H7 (cell line): Measurements from ENCODE around the gene CNTF. TPM values are rescaled to one million over a fixed set of nuclear protein-coding genes. Genes with fewer than 3 reads are reported as not detected.

Experiments
- DNase-seq: peaks from one replicate; pipeline ENCODE4 v3.0.0; 2012
- H3K27me3 ChIP-seq: 2 replicates; pipeline ENCODE4 v1.6.0; 2011; ENCODE audit warnings: mild to moderate bottlenecking, low read length; ENCODE audit not compliant: control insufficient read depth, insufficient read depth
- H3K36me3 ChIP-seq: replicated peaks from 2 replicates; pipeline ENCODE4 v1.5.1; 2011; ENCODE audit warnings: low read length; ENCODE audit not compliant: control insufficient read depth, insufficient read depth
- H3K4me3 ChIP-seq: 2 replicates; pipeline ENCODE4 v1.5.1; 2011; ENCODE audit warnings: low read depth, mild to moderate bottlenecking, control low read depth, low read length, moderate library complexity; ENCODE audit not compliant: insufficient read depth
- total RNA-seq: library from RNA; depleted of rRNA; stranded (reverse); fragments of >200 nt; shearing (Covaris generic); gene quantifications from 2 replicates; pipeline ENCODE4 v1.2.3, GENCODE V29; 2014

CNTF gene
- total RNA-seq, 1 experiment from 2014 or later, result 0.73 TPM

DNA sequence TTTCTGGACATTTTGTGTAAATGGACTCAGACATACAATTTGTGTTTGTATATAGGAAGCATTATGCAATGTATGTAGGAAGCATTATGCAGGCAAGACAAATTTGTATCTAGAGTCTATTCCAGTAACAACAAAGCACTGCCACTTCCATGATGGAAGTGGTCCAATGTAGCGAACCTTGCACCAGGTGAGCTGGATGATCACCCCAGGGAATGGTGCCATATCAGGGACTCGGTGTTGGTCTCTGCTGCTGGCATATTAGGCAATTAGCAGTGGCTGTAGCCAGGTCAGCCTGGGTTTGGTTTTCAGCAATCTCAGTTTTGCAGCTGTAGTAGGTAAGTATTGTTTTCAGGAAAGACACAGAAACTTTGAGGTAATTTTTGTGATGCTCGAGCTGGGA is 30.8 kb upstream of the CNTF start:
- Histone ChIP-seq H3K27me3 (no peaks in the 10 kb centered on the region), H3K36me3 (no peaks in the 10 kb centered on the region), H3K4me3 (no peak overlapping the region)
- no peak for DNase-seq

- DNase-seq, result no peak
- no peak overlapping the region for H3K4me3 ChIP-seq
- no peaks in the 10 kb centered on the region for H3K36me3 ChIP-seq
- no peaks in the 10 kb centered on the region for H3K27me3 ChIP-seq
These were observed 29.5 kb upstream of the CNTF start for GRCh38 chr11:58592760-58593472.

GRCh38 chr11:58594826-58595225 is 27.6 kb upstream of the CNTF start:
- Histone ChIP-seq H3K36me3 (no peaks in the 10 kb centered on the region), H3K4me3 (no peak overlapping the region), H3K27me3 (no peaks in the 10 kb centered on the region)
- no peak for DNase-seq

- Histone ChIP-seq H3K36me3 (no peaks in the 10 kb centered on the region), H3K27me3 (no peaks in the 10 kb centered on the region), H3K4me3 (no peak overlapping the region)
- no peak for DNase-seq
These were observed 25.8 kb upstream of the CNTF start for GRCh38 chr11:58596621-58597020.

- no peaks in the 10 kb centered on the region for H3K36me3 ChIP-seq
- DNase-seq, result no peak
- no peaks in the 10 kb centered on the region for H3K27me3 ChIP-seq
- no peak overlapping the region for H3K4me3 ChIP-seq
These were observed 24.9 kb upstream of the CNTF start for GRCh38 chr11:58597486-58598144.

GRCh38 chr11:58600510-58600909 is 22.0 kb upstream of the CNTF start:
- DNase-seq, result no peak
- H3K27me3 ChIP-seq, result no peaks in the 10 kb centered on the region
- H3K36me3 ChIP-seq, result no peaks in the 10 kb centered on the region
- no peak overlapping the region for H3K4me3 ChIP-seq

GRCh38 chr11:58606930-58607714 is 15.3 kb upstream of the CNTF start:
- H3K36me3 ChIP-seq, result peaks cover 12% of the 10 kb centered on the region
- no peak overlapping the region for H3K4me3 ChIP-seq
- no peaks in the 10 kb centered on the region for H3K27me3 ChIP-seq
- no peak for DNase-seq

DNA sequence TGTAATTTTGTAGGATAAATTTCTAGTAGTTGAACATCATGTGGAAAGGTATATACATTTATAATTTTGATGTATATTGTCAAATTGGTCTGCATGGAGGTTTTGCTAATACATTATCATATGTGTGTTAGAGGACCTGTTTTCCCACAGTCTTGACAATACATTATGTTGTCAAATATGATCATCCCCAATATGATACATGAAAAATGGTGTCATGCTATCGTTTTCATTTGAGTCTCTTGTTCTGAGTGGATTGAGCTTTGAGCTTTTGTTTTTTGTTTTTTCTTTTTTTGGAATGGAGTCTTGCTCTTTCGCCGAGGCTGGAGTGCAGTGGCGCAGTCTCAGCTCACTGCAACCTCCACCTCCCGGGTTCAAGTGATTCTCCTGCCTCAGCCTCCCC is 14.1 kb upstream of the CNTF start:
- H3K36me3 ChIP-seq, result peaks cover 16% of the 10 kb centered on the region
- H3K4me3 ChIP-seq, result no peak overlapping the region
- DNase-seq, result no peak
- H3K27me3 ChIP-seq, result no peaks in the 10 kb centered on the region

DNA sequence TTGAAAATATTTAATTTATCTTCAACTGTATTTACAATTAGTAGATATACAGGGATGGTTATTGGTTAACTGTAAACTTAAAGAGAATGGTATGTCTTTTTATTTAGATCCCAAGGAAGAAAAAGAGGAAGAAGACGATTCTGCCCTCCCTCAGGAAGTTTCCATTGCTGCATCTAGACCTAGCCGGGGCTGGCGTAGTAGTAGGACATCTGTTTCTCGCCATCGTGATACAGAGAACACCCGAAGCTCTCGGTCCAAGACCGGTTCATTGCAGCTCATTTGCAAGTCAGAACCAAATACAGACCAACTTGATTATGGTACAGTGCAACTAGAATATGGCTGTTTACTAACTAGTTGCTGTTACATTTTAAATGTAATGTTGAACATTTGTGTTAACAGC is 12.7 kb upstream of the CNTF start:
- H3K27me3 ChIP-seq, result no peaks in the 10 kb centered on the region
- H3K4me3 ChIP-seq, result no peak overlapping the region
- peaks cover 19% of the 10 kb centered on the region for H3K36me3 ChIP-seq
- no peak for DNase-seq

DNA sequence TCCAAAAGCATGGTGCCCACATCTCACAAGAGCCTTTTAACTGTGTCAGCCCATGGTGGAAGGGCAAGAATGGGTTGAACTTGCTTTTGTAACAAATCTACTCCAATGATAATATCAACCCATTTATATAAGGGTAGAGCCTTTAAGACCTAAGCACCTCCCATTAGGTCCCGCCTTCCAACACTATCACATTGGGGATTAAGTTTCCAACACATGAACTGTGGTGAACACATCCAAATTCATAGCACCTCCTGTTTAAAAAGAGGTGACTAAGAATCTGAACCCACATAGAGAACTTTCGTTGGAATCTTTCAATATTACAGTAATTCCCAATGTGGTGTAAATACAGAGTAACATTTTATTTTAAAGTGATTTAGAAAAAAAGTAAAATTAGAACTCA is 9.2 kb upstream of the CNTF start:
- no peak for DNase-seq
- Histone ChIP-seq H3K4me3 (no peak overlapping the region), H3K36me3 (peaks cover 44% of the 10 kb centered on the region), H3K27me3 (no peaks in the 10 kb centered on the region)

DNA sequence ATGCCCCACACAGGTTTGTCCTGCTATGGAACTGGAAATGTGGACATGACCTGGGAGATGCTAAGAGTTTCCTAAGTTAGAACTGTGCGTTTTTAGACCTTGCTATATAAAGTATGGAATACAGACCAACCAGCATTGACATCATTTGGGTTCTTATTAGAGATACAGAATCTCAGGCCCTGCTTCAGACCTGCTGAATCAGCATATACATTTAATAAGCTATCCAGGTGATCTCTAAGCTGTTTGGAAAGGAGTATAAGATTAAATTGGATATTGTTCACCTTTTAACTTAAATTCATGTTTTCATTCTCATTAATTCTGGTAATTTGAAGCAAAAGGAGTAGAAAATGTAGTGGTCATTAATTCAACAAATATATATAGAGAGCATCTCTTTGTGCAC is 6.9 kb upstream of the CNTF start:
- DNase-seq, result no peak
- no peaks in the 10 kb centered on the region for H3K27me3 ChIP-seq
- no peak overlapping the region for H3K4me3 ChIP-seq
- H3K36me3 ChIP-seq, result peaks cover 41% of the 10 kb centered on the region

DNA sequence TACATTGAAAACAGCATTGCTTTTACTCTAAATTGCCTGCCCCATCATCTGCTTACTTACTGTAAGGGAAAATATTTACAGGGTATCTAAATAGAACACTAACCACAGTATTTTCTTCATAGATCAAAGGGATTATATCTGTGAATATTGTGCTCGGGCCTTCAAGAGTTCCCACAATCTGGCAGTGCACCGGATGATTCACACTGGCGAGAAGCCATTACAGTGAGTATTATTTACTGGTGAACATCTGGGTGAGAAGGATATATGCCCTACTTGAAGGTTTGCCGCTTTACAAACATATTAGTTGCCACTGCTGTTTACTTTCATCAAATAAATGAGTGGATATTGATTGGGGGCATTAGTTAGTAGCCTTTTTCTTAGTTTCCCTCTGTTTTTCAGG is 5.9 kb upstream of the CNTF start:
- H3K36me3 ChIP-seq, result peaks cover 38% of the 10 kb centered on the region
- H3K27me3 ChIP-seq, result no peaks in the 10 kb centered on the region
- DNase-seq, result no peak
- H3K4me3 ChIP-seq, result no peak overlapping the region

DNA sequence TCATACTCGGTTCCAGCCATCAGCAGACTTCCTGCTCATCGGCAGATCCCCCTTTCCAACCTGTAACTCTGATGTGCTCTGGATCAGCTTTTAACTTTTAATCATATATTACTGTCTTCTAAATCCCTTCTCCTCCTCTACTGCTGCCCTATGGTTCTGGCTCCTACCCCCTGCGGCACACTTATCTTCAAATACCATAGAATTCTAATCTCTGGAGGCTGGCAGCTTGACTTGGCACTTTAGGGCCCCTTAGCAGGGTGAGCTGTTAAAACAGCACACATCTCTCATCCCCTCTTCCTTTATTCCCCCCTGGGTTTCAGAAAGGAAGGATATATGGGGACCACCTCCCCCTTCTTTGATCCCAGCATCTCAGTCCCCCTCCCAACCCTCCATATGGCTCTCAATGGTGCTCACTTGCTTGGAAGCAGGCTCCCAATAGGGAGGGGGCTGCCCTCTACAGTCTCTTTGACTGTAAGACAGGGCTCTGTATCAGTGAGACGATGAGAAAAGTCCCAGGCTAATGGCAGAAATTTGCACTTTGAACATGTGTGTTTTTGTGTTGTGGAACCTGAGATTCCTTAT is 4.4 kb upstream of the CNTF start:
- no peaks in the 10 kb centered on the region for H3K27me3 ChIP-seq
- peaks cover 31% of the 10 kb centered on the region for H3K36me3 ChIP-seq
- no peak overlapping the region for H3K4me3 ChIP-seq
- DNase-seq, result no peak

- Histone ChIP-seq H3K36me3 (peaks cover 20% of the 10 kb centered on the region), H3K27me3 (no peaks in the 10 kb centered on the region), H3K4me3 (no peak overlapping the region)
- DNase-seq, result no peak
These were observed 741 bp upstream of the CNTF start for GRCh38 chr11:58621586-58622262.
